NCI-H1436 (cell line): ENCODE data around the gene THSD4.
"Not testable (repeated sequence)": the region's sequence is repeated elsewhere in the genome, so short reads cannot be mapped to it uniquely, and the experiment has no call there.

Source experiments
- DNase-seq: peaks from one replicate; lab custom pipeline; 2025; lab: John Stamatoyannopoulos, UW

The THSD4 gene

GRCh38 chr15:71261418-71261817, 146.1 kb downstream of the THSD4 start:
- no peak for DNase-seq

DNA sequence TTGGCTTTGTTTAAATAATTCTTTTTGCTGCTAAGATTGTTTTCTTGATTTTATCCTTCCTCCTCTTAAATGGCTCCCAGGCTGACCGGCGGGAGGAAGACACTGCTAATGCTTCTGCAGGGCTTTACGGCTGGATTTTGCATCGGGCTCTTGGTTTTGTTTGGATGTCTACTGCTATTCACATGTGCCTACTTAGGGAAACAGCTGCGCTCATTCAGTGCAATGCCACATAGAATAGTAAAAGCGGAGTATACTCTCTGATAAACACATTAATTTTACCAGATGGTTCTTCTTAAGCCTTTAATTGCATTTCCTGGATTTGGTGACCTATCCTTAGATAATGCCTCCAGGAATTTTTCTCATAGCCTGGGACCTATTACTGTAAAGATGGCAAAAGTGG, 146.6 kb downstream of the THSD4 start:
- DNase-seq: no peak

DNA sequence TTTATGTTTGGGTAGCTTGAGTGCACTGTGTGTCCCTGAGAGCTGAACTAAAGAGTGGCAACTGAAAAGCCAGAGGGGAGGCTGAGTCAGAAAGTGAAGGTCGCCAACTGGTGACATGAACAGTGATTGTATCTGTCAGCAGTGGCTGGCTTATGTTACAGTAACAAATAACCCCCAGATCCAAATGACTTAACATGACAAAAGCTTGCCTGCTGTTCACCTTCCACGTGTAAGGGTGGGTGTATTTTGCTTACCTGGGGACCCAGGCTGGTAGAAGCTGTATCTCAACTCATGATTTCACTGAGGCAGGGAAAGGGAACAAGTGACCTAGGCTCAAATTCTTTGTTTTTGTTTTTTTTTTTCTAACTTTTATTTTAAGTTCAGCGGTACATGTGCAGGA, 147.3 kb downstream of the THSD4 start:
- no peak for DNase-seq

DNA sequence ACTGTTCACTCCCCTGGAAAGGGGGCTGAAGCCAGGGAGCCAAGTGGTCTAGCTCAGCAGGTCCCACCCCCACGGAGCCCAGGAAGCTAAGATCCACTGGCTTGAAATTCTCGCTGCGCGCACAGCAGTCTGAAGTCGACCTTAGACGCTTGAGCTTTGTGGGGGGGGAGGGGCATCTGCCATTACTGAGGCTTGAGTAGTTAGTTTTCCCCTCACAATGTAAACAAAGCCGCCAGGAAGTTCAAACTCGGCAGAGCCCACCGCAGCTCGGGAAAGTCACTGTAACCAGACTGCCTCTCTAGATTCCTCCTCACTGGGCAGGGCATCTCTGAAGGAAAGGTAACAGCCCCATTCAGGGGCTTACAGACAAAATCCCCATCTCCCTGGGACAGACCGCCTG, 150.3 kb downstream of the THSD4 start:
- not testable (repeated sequence) for DNase-seq

DNA sequence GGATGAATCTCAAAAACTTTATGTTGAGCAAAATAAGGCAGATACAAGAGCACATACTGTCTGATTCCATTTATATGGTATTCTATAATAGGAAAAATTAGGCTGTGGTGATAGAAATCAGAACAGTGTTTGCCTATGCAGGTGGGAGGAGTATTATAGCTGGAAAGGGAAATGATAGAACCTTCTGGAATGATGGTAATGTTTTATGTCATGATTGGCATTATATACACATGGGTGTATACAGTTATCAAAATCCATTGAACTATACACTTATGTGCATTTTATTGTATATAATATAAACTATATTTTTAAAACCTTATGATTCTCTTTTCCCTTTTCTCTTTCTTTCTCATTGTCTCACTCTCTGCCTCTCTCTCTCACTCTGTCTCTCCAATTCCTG, 156.1 kb downstream of the THSD4 start:
- DNase-seq: no peak

DNA sequence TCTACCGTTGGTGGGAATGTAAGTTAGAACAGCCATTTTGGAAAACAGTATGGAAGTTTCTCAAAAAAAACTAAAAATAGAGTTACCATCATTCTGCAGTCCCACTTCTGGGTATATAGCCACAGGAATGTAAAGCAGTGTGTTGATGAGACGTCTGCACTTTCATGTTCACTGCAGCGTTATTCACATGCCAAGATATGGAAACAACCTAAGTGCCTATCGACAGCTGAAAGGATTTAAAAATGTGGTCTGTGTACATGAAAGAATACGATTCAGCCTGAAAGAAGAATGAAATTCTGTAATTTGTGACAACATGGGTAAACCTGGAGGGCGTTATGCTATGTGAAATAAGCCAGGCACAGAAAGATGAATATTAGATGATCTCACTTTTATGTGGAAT, 157.7 kb downstream of the THSD4 start:
- DNase-seq: no peak

DNA sequence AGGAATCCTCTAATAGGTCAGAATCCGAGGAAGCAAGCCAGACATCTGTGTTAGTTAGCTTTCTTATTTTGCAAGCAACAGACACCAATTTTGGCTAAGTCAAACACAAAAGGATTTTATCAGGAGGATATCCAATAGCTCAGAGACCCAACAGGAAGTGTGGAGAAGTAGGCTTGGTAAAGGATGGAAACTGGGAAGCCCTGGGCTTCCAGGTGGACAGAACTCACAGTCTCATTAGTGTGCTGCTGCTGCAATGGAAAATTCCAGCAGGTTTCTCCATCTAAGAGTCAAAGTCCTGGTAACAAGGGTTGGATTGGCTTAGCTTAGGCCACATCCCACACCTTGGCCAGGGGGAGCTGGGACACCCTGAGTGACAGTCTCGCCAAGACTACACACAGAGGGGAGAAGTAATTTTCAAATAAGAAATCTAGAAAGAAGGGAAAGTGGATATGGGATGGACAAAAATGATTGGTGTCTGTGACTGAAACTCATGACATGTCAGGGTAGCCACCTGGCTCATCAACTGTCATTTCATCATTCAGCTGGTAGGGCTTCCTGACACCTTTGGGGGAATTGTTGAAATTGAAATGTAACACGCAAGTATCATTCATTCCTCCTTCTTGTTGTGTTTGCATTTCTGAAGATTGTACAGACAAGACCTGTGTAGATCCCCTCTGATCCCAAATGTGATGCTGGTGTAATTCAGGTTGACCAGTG, 158.6 kb downstream of the THSD4 start:
- DNase-seq: no peak

DNA sequence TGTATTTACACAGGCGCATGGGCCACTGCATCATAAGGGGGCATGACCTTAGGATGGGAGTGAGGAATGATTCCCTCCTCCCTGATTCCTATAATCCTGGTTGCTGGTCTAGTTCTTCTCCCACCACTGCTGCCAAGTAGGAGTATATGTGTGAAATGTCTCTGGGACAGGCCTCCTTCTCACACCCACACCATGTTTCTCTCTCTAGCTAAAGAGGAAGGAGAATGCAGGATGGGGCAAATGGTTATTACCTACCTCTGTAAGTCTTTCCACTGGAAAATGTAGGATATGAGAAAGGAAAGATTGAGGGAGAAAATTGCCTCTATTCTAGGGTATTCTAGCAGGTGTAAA, 159.2 kb downstream of the THSD4 start:
- no peak for DNase-seq

DNA sequence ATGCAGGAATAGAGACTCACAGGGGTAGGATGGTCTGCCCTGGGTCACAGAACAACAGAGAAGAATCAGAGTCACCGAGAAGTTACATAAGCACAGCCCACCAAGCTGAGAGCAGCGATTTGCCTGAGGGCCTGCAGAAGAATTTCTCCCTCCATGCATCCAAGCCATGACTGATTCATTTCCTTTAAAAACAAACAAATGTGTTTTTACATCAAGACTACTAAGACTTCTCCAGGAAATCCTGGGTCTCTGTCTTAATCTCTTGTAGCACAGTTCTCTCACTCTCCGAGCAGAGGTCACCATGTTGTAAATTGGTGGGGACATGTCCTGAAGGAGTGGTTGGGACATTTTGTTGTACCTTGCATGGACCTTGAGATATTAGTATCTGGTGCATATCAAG, 159.8 kb downstream of the THSD4 start:
- DNase-seq: no peak

GRCh38 chr15:71275566-71276335, 160.5 kb downstream of the THSD4 start:
- DNase-seq: no peak

DNA sequence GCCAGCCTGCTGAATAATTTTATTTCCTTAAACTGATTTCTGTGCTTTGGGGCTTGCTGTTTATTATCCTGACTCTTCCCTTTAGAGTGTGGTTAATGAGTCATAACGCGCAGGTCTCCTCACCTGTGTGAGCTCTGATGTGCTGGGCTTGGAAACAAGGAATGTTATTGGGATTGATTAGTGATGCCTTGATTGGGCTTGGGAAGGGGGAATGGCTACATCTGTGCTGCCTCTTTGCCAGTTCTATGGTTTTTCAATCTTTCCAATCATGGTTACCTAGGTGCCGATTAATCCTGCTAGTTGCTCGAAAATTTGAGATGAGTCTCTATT, 161.0 kb downstream of the THSD4 start:
- no peak for DNase-seq

DNA sequence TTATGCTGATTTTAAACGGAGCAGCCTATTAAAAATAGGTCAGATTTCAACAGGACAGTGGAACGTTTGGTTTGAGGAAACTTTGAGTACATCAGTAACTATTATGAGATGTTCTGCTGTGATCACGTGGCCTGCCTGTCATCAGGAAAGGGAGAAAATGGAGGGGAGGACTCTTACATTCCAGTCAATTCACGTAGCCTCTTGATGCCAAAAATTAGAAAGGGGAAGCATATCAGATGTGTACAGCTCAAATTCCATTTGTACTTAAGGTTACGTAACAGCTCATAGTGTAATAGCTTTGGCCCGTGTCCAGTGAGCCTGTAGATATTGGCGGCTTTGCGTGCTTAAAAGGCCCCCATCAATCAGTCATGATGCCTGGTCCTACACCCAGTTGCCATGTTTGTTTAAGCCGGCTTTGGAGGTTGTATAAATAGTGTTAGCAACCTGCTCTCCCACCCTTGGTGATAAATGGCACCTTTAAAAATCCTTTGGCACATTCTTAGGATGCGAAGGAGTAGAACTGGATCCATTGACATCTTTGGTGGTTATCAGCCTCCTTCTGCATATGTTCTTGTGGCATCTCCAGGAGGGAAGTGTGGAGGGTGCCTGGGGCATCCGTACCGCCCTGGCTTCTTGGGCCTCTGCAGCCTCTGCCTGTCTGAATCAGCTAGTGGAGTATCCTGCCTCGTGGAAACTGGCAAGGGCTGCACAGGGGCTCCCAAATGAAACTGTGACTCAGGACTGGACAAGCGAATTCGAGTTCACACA, 163.9 kb downstream of the THSD4 start:
- peak; percentile 64 for DNase-seq

GRCh38 chr15:71279757-71280141, 164.5 kb downstream of the THSD4 start:
- DNase-seq: no peak

- DNase-seq: no peak
Measured at GRCh38 chr15:71280206-71280605, 164.9 kb downstream of the THSD4 start.

DNA sequence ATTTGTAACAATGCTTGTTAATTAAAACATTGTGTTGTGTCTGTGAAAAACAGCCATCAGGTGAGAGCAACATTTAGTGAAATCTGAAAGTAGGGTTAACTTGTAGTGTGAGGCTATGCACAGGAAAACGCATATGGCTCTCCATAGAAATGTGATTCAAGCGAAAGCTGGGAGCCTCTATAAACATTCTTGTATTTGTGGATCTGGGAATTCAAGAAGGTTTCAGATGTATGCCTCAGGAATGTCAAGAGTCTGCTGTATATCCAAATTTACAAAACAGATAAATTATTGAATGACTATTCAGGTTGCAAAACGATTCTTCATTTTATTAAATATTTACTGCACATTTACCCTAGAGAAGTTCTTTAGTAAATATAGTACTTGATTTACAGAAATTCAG, 166.0 kb downstream of the THSD4 start:
- no peak for DNase-seq

DNA sequence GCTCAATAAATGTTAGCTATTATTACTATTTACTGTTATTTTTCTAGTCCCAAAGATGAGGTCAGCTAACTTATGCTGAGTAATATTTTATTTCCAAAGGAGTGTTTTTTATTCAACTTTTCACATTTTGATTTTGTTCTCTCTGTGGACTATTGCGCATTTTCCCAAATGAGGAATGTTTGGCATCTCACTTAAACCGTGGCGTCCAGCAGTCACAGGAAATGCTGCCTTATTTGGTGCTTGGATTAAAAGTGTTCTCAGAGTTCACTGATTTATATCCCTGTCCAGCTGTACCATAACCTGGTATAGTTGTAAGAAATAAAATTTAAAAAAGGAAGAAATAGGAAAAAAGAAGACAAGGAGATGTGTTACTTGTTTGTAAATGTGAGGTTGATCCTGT, 166.8 kb downstream of the THSD4 start:
- DNase-seq: no peak

DNA sequence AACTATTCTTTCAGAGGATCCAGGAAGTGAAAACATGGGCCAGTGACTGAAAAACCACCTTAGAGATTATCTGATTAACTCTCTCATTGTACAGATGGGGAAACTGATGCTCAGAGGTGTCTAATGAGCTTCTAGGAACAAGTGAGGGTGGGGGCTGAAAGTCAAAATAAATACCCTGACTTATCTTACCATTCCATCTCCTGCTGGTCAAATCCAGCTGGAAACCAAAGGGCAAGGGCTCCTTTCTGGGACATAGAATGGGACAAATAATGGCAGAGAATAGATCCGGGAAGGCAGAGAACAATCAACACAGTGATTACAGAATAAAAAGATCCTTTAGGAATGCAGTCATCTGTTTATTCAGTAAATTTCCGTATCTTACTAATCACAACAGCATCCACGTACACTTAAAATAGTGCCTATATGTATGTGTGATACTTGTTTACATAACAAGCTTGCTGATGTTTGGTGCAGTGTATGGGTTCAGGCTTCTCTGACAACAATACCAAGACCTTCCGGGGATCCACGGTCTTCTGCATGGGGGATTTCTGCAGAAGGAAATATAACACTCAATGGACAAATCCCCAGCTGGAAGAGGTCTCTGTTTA, 173.2 kb downstream of the THSD4 start:
- no peak for DNase-seq

GRCh38 chr15:71290002-71290401, 174.7 kb downstream of the THSD4 start:
- no peak for DNase-seq

GRCh38 chr15:71290881-71291635, 175.8 kb downstream of the THSD4 start:
- no peak for DNase-seq

DNA sequence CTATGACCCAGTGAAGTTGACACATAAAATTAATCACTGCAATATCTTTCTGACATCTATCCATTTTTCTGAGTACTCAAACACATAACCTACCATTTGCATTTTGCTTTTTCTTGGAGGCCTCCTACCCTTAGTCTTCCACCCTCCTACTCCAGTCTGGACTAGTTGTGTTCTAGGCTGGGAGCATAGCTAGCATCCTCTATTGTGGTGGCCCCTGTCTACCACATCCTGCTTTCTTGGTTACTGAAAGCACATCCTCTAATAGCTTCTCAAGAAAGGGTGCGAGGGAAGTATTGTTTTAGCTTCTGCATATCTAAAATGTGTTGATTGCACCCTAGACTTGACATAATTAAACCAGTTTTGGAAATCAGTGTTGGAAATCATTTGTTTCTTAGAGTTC, 176.5 kb downstream of the THSD4 start:
- DNase-seq: no peak

GRCh38 chr15:71293723-71294122, 178.5 kb downstream of the THSD4 start:
- DNase-seq: no peak

GRCh38 chr15:71294251-71294910, 179.1 kb downstream of the THSD4 start:
- DNase-seq: no peak
